SK-N-MC (cell line): ENCODE data around the gene COX7A1.
"Not testable (repeated sequence)": the region's sequence is repeated elsewhere in the genome, so short reads cannot be mapped to it uniquely, and the experiment has no call there.

Experiments
- DNase-seq: peaks from one replicate; pipeline ENCODE4 v3.0.0-alpha.2; 2011; ENCODE audit warnings: low read depth, low spot score
- H3K27ac ChIP-seq: fragments of 200-600 bp; sonication (generic); 2 replicates; pipeline ENCODE4 v1.5.1; 2016; ENCODE audit warnings: mixed run types
- H3K36me3 ChIP-seq: fragments of 200-600 bp; sonication (generic); 2 replicates; pipeline ENCODE4 v1.6.1; 2017; ENCODE audit warnings: antibody characterized with exemption, low read length, mixed read lengths; ENCODE audit not compliant: insufficient read depth
- H3K4me3 ChIP-seq: fragments of 200-600 bp; sonication (generic); 2 replicates; pipeline ENCODE4 v1.5.1; 2016
- H3K9ac ChIP-seq: fragments of 200-600 bp; sonication (generic); 2 replicates; pipeline ENCODE4 v1.8.0; 2017; ENCODE audit warnings: mixed run types, mixed read lengths; ENCODE audit not compliant: insufficient read length
- H3K9me3 ChIP-seq: fragments of 200-600 bp; sonication (generic); 2 replicates; pipeline ENCODE4 v1.6.1; 2017; ENCODE audit warnings: low read depth, mild to moderate bottlenecking, antibody characterized with exemption, low read length, moderate library complexity, mixed read lengths
- EZH2 ChIP-seq: fragments of 200-600 bp; sonication (generic); IDR thresholded peaks from one replicate; pipeline ENCODE4 v1.6.1; 2017; ENCODE audit warnings: antibody characterized with exemption
- FOXP2 ChIP-seq: optimal IDR thresholded peaks from 2 replicates; pipeline ENCODE3; 2011; ENCODE audit warnings: mild to moderate bottlenecking, moderate library complexity; ENCODE audit not compliant: insufficient read depth; ENCODE audit errors: extremely low read length, control extremely low read depth
- POLR2AphosphoS5 ChIP-seq: IDR thresholded peaks from 2 replicates; pipeline ENCODE4 v1.6.1; 2012; ENCODE audit warnings: mild to moderate bottlenecking, low read depth, low read length, borderline replicate concordance

COX7A1 gene

DNA sequence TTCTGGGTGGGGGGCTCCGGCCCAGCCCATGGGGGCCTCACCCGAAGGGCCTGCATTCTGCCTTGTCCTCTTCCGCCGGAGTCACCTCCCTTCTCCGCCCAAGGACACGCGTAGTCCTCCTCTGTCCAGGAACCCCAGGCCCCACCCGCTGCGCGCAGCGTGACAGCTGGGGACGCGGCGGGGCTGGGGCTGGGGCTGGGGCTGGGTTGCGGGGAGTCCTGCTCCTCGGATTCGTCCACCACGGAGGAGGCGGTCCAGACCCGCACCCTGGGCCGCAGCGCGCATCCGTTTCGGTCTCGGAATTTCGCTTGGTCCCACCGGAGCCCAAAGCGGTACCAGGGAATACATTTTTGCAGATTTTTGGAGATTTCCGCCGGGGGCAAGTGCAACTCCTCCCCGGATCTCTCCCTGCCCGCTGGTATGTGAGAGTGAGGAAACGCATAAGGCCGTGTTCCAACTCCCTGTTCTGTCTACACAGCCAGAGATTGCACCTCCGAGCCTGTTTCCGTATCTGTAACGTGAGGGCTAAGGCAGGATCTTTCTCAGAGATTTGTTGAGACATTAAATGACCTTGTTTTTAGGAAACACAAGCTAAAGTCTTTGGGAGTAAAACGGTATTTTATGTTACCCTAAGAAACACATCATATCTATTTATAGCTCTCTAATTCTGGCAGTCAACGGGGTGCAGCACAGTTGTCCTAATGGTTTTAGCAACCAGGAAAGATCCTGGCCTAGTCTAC, at the start of gene COX7A1:
Gene COX7A1 (minus strand): TSS at position 96 of the 740 bp plus-strand sequence. CDS start 40 bp downstream, at position 56.
- no peak for DNase-seq
- Histone ChIP-seq H3K36me3 (peaks cover 12% of the 10 kb centered on the region; the same call in 1 of the 2 replicates), H3K4me3 (no peak within 1 kb of the TSS), H3K9ac (no peak within 1 kb of the TSS), H3K27ac (no peak within 1 kb of the TSS), H3K9me3 (no peaks in the 10 kb centered on the region)
- TF ChIP-seq EZH2 (no peak), POLR2AphosphoS5 (no peak), FOXP2 (no peak)

DNA sequence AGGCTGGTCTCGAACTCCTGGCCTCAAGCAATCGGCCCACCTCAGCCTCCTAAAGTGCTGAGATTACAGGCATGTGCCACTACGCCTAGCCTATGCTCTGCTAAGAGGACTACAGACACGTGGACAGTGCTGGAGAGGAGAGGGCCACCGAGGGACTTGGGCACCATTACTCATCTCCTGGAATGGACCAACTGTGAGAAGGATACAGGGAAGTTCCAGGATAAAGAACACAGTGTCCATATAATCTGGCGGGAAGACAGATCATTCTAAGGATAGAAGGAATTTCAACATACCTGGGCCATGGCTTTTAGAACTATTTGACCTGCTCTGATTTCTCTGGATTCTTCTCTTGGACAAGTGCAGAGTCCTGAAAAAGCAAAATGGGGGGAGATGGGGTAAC, 49.4 kb upstream of the COX7A1 start:
- Histone ChIP-seq H3K27ac (no peak overlapping the region), H3K9me3 (no peaks in the 10 kb centered on the region), H3K36me3 (no peaks in the 10 kb centered on the region), H3K4me3 (no peak overlapping the region), H3K9ac (no peak overlapping the region)
- no peak for DNase-seq
- TF ChIP-seq FOXP2 (no peak), POLR2AphosphoS5 (no peak), EZH2 (no peak)

DNA sequence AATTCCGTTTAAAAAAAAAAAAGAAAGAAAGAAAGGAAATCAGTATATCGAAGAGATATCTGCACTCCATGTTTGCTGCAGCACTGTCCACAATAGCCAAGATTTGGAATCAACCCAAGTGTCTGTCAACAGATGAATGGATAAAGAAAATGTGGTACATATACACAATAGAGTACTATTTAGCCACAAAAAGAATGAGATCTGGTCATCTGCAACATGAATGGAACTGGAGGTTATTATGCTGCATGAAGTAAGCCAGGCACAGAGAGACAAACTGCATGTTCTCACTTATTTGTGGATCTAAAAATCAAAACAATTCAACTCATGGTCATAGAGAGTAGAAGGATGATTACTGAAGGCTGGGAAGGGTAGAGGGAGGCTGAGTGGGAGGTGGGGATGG, 45.9 kb upstream of the COX7A1 start:
- no peak overlapping the region for H3K4me3 ChIP-seq
- H3K9ac ChIP-seq = no peak overlapping the region
- no peak for TF ChIP-seq POLR2AphosphoS5
- no peak for TF ChIP-seq EZH2
- no peak for TF ChIP-seq FOXP2
- H3K27ac ChIP-seq = no peak overlapping the region
- no peak for DNase-seq
- H3K36me3 ChIP-seq = peaks cover 16% of the 10 kb centered on the region; the same call in 1 of the 2 replicates
- H3K9me3 ChIP-seq = no peaks in the 10 kb centered on the region

DNA sequence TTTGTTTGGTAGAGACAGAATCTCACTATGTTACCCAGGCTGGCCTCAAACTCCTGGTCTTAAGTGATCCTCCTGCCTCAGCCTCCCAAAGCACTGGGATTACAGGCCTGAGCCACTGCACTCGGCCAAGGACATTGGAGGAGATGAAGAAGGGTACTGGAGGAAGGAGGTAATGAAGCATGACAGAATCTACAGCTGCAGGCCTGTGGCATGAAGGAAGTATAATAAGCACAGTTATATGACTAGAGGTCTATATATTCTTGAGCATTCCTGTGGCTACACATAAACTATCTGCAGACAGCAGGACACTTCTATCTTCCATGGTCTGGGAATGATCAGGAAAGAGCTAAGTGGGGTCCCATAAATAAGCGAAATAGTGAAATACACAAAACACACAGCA, 44.0 kb upstream of the COX7A1 start:
- Histone ChIP-seq H3K4me3 (no peak overlapping the region), H3K9ac (no peak overlapping the region), H3K9me3 (no peaks in the 10 kb centered on the region), H3K36me3 (peaks cover 16% of the 10 kb centered on the region; the same call in 1 of the 2 replicates), H3K27ac (no peak overlapping the region)
- TF ChIP-seq POLR2AphosphoS5 = no peak
- TF ChIP-seq EZH2 = no peak
- no peak for TF ChIP-seq FOXP2
- no peak for DNase-seq

DNA sequence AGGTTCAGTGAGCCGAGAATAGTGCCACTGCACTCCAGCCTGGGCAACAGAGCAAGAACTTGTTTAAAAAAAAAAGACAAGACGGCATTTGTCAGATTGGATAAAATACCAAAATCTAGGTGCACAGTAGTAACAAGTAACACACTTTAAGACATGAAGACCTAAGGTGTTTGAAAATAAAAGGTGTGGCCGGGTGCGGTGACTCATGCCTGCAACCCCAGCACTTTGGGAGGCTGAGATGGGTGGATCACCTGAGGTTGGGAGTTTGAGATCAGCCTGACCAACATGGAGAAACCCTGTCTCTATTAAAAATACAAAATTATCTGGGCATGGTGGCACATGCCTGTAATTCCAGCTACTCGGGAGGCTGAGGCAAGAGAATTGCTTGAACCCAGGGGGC, 34.5 kb upstream of the COX7A1 start:
- not testable (repeated sequence) for H3K9ac ChIP-seq, H3K4me3 ChIP-seq, H3K9me3 ChIP-seq, DNase-seq, H3K27ac ChIP-seq
- H3K36me3 ChIP-seq = peaks cover 13% of the 10 kb centered on the region

DNA sequence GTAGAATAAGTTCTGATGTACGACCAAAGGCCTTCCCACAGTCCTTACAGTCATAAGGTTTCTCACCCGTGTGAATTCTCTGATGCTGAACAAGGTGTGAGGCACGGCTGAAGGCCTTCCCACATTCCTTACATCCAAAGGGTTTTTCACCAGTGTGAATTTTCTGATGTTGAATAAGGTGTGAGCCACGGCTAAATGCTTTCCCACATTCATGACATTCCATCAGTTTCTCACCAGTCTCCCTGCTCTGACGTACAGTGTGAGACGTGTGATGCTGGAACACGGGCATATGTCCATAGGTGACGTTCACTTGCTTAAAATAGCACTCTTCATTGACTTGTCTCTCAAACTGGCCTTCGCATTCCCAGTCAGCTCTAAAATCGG, 31.0 kb upstream of the COX7A1 start:
- H3K9me3 ChIP-seq = no peaks in the 10 kb centered on the region
- H3K4me3 ChIP-seq = no peak overlapping the region
- no peak for DNase-seq
- peaks cover 13% of the 10 kb centered on the region for H3K36me3 ChIP-seq
- H3K9ac ChIP-seq = no peak overlapping the region
- TF ChIP-seq EZH2 (no peak), FOXP2 (no peak), POLR2AphosphoS5 (no peak)
- no peak overlapping the region for H3K27ac ChIP-seq

DNA sequence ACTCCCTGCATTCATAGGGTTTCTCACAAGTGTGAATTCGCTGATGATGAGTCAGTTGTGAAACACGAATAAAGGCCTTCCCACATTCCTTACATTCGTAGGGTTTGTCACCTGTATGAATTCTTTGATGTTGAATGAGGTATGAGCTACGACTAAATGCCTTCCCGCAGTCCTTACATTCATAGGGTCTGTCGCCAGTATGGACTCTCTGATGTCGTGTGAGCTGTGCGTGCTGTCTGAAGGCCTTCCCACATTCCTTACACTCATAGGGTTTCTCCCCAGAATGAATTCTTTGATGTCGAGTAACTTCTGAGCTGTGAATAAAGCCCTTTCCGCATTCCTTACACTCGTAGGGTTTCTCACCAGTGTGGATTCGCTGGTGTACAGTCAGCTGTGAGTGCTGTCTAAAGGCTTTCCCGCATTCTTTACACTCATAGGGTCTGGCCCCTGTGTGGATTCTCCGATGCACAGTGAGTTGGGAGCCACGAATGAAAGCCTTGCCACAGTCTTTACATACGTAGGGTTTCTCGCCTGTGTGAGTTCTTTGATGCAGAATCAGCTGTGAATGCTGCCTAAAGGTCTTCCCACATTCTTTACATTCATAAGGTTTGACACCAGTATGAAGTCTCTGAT, 30.5 kb upstream of the COX7A1 start:
- no peak overlapping the region for H3K9ac ChIP-seq

DNA sequence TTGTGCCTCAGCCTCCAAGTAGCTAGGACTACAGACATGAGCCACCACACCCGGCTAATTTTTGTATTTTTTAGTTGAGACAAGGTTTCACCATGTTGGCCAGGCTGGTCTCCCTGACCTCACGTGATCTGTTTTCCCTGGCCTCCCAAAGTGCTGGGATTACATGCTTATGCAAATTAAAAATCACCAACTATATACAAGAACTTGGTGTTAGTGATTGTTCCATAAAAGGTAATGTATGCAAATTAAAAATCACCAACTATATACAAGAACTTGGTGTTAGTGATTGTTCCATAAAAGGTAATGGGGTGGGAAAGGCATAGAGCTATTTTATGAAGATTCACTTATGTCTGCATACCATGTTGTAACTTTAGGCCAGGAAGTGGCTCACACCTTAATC, 26.8 kb upstream of the COX7A1 start:
- not testable (repeated sequence) for H3K4me3 ChIP-seq, H3K27ac ChIP-seq, DNase-seq, H3K9me3 ChIP-seq, H3K9ac ChIP-seq
- H3K36me3 ChIP-seq = peaks cover 13% of the 10 kb centered on the region

More for the DNA sequence above, 30.5 kb upstream of the COX7A1 start:
- Histone ChIP-seq H3K36me3 (peaks cover 13% of the 10 kb centered on the region), H3K9me3 (no peaks in the 10 kb centered on the region), H3K4me3 (no peak overlapping the region), H3K27ac (no peak overlapping the region)
- no peak for TF ChIP-seq FOXP2
- TF ChIP-seq POLR2AphosphoS5 = no peak
- TF ChIP-seq EZH2 = no peak
- DNase-seq = no peak

DNA sequence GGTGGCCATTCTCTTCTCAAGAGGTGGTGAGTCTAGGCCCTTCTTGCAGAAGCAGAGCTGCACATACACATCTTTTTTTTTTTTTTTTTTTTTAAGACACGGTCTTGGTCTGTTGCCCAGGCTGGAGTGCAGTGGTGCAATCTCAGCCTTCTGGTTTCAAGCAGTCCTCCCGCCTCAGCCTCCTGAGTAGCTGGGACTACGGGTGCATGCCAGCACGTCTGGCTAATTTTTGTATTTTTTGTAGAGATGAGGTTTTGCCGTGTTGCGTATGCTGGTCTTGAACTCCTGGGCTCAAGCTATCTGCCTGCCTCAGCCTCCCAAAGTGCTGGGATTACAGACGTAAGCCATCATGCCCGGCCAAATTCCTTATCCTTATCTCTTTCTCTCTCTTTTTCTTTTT, 21.6 kb upstream of the COX7A1 start:
- not testable (repeated sequence) for H3K36me3 ChIP-seq, H3K27ac ChIP-seq, H3K9ac ChIP-seq, H3K9me3 ChIP-seq, DNase-seq, H3K4me3 ChIP-seq
